NCI-H1092 treated with DMSO at 0.1 percent for 48 hours (cell line): Measurements from ENCODE around the gene TADA2B.
"Not testable (repeated sequence)": the region's sequence is repeated elsewhere in the genome, so short reads cannot be mapped to it uniquely, and the experiment has no call there.

Experiments used
- DNase-seq: peaks from one replicate; lab custom pipeline; 2025; lab: John Stamatoyannopoulos, UW

Gene TADA2B

GRCh38 chr4:7060346-7061150, 17.4 kb downstream of the TADA2B start:
- no peak for DNase-seq

- DNase-seq: no peak
Observed at GRCh38 chr4:7061815-7062214, 18.6 kb downstream of the TADA2B start.

- no peak for DNase-seq
Observed at GRCh38 chr4:7062816-7063215, 19.6 kb downstream of the TADA2B start.

- DNase-seq: no peak
Observed at GRCh38 chr4:7063362-7063761, 20.2 kb downstream of the TADA2B start.

- DNase-seq: no peak
Observed at GRCh38 chr4:7066006-7066405, 22.8 kb downstream of the TADA2B start.

- DNase-seq: no peak
Observed at GRCh38 chr4:7066493-7066892, 23.3 kb downstream of the TADA2B start.

- no peak for DNase-seq
Observed at GRCh38 chr4:7067126-7067451, 23.9 kb downstream of the TADA2B start.

GRCh38 chr4:7067452-7068278, 24.5 kb downstream of the TADA2B start, which contains the start of gene GRPEL1:
Gene GRPEL1 (minus strand): TSS chr4:7068064. CDS start chr4:7068032, 32 bp downstream.
- DNase-seq: peak; percentile 99

GRCh38 chr4:7068279-7068842, 25.2 kb downstream of the TADA2B start:
- DNase-seq: no peak

GRCh38 chr4:7068883-7069282, 25.7 kb downstream of the TADA2B start:
- DNase-seq: peak; percentile 23

GRCh38 chr4:7070729-7071511, 27.7 kb downstream of the TADA2B start:
- peak; percentile 29 for DNase-seq

- DNase-seq: no peak
Observed at GRCh38 chr4:7073059-7073458, 29.9 kb downstream of the TADA2B start.

- peak; percentile 24 for DNase-seq
Observed at GRCh38 chr4:7073526-7074390, 30.6 kb downstream of the TADA2B start.

- DNase-seq: no peak
Observed at GRCh38 chr4:7074426-7074825, 31.3 kb downstream of the TADA2B start.

- no peak for DNase-seq
Observed at GRCh38 chr4:7075962-7076695, 33.0 kb downstream of the TADA2B start.

- DNase-seq: no peak
Observed at GRCh38 chr4:7076696-7077082, 33.5 kb downstream of the TADA2B start.

- DNase-seq: no peak
Observed at GRCh38 chr4:7077371-7077770, 34.2 kb downstream of the TADA2B start.

- no peak for DNase-seq
Observed at GRCh38 chr4:7078025-7078424, 34.9 kb downstream of the TADA2B start.

GRCh38 chr4:7079483-7079882, 36.3 kb downstream of the TADA2B start:
- DNase-seq: not testable (repeated sequence)

GRCh38 chr4:7079909-7080308, 36.7 kb downstream of the TADA2B start:
- not testable (repeated sequence) for DNase-seq
